IPS DF 19.7 (cell line): ENCODE measurements around the gene NCK2.

Experiments
- DNase-seq: peaks from one replicate; pipeline ENCODE4 v3.0.0-alpha.2; 2013; ENCODE audit warnings: low read depth, low spot score

Gene NCK2

GRCh38 chr2:105870062-105870461 is 125.3 kb downstream of the NCK2 start:
- DNase-seq = no peak

GRCh38 chr2:105870858-105871257 is 126.1 kb downstream of the NCK2 start:
- DNase-seq = no peak

- no peak for DNase-seq
Observed at GRCh38 chr2:105872142-105872728, 127.5 kb downstream of the NCK2 start.

GRCh38 chr2:105872830-105873229 is 128.1 kb downstream of the NCK2 start:
- DNase-seq = no peak

DNA sequence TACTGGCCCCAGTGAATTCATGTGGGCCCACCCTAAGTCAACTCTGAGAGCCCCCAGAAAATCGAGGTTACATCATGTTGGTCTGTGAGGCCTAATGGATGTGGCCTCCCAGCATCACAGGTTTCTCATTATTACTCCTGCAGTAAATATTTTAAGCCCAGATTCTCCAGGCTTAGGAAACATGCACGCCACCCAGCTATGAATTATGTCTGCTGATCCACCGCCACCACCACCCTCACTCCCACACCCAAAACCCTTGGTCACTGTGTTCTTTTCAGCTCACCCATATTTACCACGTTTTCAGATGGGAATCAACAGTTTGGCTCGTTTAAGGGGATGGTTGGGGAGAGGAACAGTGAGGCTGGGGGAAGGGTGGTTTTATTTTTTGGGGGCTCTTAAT is 128.6 kb downstream of the NCK2 start:
- no peak for DNase-seq

DNA sequence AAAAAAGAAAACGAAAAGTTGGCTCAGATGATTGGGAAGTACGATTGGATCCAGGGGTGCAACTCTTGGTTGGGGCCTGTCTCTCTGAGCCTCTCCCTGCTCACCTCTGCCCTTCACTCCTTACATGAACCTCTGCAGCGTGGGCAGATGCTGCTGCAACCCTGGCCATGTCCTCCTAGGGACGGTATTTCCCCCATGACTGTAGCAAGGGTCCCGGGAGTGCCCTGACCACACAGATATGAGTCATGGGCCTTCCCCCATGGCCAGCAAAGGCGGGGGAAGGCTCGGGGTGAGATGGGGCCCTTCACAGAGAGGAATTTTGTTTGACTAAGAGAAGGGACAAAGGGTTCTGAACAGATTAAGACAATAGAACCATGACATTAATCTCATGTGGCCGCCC is 129.0 kb downstream of the NCK2 start:
- DNase-seq = no peak

GRCh38 chr2:105874466-105874865 is 129.8 kb downstream of the NCK2 start:
- DNase-seq = no peak

- DNase-seq = no peak
Observed at GRCh38 chr2:105875241-105875640, 130.5 kb downstream of the NCK2 start.

- no peak for DNase-seq
Observed at GRCh38 chr2:105876191-105876590, 131.5 kb downstream of the NCK2 start.

DNA sequence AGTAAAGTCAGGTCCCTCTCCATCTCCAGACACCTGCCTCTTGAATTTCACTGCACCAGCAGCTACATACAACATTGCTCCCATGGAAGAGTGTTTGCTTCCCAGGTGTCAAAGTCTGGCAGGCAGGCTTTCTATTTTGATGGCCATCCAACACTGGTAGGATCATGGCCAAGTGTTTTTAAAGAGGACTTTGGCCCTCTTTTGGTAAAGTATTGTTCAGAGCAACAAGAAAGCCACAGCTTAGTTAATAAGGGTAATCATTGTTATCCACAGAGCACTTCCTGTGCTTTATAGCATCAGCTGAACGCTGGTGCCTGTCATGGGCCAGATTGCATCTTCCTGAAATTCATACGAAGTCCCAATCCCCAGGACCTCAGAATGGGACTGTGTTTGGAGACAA is 133.2 kb downstream of the NCK2 start:
- no peak for DNase-seq

DNA sequence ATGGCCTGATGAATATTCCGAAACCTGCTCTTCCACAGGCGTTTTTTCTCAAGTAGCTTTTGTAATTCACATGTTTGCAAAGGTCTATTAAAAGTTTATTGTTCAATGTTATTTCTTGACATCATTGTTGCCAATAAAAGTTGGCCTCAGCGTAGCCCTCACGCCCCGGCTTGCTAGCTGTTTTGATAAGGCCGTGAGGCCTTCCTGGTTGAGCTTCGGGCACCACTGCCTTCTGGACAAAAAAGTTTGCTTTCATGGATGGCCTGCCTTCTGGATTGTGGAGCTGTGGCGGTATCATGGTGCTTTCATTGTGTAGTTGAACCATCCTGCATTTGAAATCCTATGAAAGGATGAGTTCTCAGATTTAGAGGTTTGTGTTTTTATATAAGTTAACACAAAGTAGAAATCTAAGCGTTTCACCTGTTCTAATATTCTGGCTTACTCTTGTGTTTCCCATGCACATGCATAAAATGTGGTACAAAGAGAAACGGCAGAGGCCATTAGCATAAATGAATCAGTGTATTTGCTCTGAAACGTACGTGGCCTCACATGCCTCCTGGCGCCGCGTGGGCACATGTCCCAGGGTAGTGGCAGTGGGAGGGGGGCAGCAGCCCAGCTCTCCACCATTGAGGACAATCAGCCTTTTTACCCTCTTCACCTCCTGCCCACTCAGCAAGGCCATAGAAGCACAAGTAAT is 134.5 kb downstream of the NCK2 start:
- no peak for DNase-seq

- no peak for DNase-seq
Observed at GRCh38 chr2:105879803-105880300, 135.1 kb downstream of the NCK2 start.

- no peak for DNase-seq
Observed at GRCh38 chr2:105880637-105881036, 135.9 kb downstream of the NCK2 start.

DNA sequence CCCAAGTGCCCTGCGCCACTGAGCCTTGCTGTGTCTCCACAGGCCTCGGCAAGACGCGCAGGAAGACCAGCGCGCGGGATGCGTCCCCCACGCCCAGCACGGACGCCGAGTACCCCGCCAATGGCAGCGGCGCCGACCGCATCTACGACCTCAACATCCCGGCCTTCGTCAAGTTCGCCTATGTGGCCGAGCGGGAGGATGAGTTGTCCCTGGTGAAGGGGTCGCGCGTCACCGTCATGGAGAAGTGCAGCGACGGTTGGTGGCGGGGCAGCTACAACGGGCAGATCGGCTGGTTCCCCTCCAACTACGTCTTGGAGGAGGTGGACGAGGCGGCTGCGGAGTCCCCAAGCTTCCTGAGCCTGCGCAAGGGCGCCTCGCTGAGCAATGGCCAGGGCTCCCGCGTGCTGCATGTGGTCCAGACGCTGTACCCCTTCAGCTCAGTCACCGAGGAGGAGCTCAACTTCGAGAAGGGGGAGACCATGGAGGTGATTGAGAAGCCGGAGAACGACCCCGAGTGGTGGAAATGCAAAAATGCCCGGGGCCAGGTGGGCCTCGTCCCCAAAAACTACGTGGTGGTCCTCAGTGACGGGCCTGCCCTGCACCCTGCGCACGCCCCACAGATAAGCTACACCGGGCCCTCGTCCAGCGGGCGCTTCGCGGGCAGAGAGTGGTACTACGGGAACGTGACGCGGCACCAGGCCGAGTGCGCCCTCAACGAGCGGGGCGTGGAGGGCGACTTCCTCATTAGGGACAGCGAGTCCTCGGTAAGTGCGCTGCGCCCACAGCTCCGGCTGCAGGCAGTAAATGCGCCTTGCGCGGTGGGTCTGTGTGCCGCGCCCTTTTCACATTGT is 136.8 kb downstream of the NCK2 start:
- DNase-seq = no peak

DNA sequence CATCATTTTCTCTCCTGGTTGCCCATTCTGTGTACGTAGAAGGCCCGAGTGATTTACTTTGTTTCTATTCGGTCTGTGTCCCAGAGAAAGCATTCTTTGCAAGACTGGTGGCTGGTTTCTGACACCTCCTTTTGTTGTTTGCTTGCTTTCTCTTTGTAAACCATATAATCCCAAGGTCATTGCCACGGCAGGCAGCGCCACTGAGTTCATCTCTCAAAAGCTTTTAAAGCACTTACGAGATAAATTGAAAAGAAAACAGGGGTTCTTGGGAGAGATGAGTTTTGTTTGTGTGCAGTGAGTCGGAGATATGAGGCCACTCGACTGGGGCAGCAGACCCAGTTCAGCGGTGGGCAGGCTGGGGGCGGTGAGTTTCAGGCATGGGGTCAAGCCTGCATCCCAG is 137.6 kb downstream of the NCK2 start:
- no peak for DNase-seq

- DNase-seq = no peak
Observed at GRCh38 chr2:105882920-105883435, 138.3 kb downstream of the NCK2 start.

DNA sequence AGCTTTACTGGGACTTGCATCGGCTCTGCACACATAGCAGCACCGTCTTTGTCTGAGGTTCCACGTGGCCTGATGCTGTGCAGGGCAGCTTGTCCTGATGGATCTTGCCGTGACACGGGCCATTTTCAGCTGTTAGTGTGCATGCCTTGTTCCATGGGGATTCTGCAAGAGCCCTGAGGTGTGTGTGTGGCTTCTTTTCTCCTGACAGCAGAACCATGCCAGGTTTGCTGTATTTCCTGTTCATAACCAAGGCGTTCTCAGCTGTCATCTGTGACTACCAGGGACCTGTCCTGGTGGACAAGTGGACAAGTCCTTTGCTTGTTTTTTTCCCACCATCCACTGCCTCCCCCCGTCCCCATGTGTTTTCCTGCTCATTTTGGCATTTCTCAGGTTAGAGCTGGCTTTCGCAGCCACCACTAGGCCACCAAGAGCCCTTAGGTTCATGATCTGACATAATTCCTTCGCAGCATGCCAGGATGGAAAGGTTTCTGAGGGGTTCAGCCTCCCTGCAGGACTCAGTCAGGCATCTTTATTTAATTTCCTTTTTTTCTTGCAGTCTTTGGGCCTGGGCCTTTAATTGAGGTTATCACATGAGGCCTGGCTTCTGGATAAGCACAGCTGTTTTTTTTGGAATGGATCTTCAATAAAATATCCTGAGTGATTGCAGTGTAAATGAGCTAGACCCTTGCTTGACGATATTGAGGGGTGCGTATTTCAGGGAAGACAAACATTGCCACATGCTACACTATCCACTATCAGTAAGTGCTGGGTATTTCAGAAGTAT is 139.4 kb downstream of the NCK2 start:
- DNase-seq = no peak

- DNase-seq = no peak
Observed at GRCh38 chr2:105885456-105885855, 140.7 kb downstream of the NCK2 start.

- no peak for DNase-seq
Observed at GRCh38 chr2:105886029-105886454, 141.3 kb downstream of the NCK2 start.

- DNase-seq = no peak
Observed at GRCh38 chr2:105886687-105887086, 142.0 kb downstream of the NCK2 start.

GRCh38 chr2:105887256-105887655 is 142.5 kb downstream of the NCK2 start:
- DNase-seq = no peak
